Measurements from ENCODE around the gene TMEM130.

- TF ChIP-seq, protein P1, sequence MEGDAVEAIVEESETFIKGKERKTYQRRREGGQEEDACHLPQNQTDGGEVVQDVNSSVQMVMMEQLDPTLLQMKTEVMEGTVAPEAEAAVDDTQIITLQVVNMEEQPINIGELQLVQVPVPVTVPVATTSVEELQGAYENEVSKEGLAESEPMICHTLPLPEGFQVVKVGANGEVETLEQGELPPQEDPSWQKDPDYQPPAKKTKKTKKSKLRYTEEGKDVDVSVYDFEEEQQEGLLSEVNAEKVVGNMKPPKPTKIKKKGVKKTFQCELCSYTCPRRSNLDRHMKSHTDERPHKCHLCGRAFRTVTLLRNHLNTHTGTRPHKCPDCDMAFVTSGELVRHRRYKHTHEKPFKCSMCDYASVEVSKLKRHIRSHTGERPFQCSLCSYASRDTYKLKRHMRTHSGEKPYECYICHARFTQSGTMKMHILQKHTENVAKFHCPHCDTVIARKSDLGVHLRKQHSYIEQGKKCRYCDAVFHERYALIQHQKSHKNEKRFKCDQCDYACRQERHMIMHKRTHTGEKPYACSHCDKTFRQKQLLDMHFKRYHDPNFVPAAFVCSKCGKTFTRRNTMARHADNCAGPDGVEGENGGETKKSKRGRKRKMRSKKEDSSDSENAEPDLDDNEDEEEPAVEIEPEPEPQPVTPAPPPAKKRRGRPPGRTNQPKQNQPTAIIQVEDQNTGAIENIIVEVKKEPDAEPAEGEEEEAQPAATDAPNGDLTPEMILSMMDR (conservative IDR thresholded peaks at IDR 0.05 in 1 of 2, IDR thresholded peaks at IDR 0.05 in 1 of 2; ENCODE audit: extremely low read depth in 1 of 2, insufficient read depth in 1 of 2, low read depth in 1 of 2, low read length in 2 of 2) = no peak
- no peak for TF ChIP-seq EZH2 (IDR thresholded peaks at IDR 0.05; ENCODE audit: borderline replicate concordance, low read length)
Measured at GRCh38 chr7:98868450-98868849, 1.4 kb downstream of the TMEM130 start.

Data from mammary epithelial cell (primary cell).